ENCODE results near the gene P2RY13.

Gene P2RY13

DNA sequence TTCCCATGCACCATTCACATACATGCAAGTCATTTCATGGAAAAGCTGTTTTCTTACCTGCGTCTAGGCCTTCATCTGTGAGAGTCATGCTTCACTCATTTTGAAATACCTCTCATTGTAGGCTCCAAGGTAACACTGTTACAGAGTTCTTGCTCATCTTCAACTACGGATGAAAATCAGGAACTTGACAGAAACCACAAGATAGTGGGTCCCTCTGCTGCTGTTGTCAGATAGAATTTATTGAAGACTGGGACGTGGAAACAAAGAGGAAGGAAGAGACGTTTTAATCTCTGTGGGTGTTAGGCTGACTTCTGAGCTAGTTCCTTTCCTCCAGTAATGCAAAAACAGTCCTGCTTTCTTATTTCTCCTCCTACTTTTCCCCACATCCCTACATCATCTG lies 51.1 kb downstream of the P2RY13 start, which contains the start of gene P2RY14:
TSS of gene P2RY14 (minus strand) at position 313 of the 400 bp plus-strand sequence. CDS start 64,226 bp downstream, outside the sequence.
- DNase-seq (ENCODE audit: low read depth in 1 of 2, low spot score in 1 of 2): no peak
- in situ Hi-C loops (cut with HindIII; ENCODE audit: low pct_unique_long_range_greater_than_20kb, low sequenced_read_pairs): no loop called here

DNA sequence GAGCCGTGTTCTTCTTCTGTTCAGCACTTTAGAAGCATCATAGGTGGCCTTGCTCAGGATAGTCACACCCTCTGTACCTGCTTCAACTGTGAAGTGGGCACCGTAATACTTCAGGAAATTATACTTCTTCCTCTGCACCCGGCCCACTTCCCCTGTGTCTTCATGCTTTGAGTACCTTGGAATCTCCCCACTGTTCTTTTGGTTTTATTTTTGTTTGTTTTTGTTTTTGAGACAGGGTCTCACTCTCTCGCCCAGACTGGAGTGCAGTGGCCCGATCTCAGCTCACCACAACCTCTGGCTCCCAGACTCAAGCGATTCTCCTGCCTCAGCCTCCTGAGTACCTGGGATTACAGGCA lies 52.7 kb downstream of the P2RY13 start:
- no peak for TF ChIP-seq JUND (IDR thresholded peaks at IDR 0.05; ENCODE audit: low read depth)
- in situ Hi-C loops (cut with HindIII; ENCODE audit: low pct_unique_long_range_greater_than_20kb, low sequenced_read_pairs): no loop called here
- no peak for DNase-seq (ENCODE audit: low read depth in 1 of 2, low spot score in 1 of 2)

More for the DNA sequence above, 51.1 kb downstream of the P2RY13 start, which contains the start of gene P2RY14:
- TF ChIP-seq JUND (IDR thresholded peaks at IDR 0.05; ENCODE audit: low read depth): no peak

Measured in T47D (cell line).